Endothelial cell (in vitro differentiated cells): Measurements from ENCODE around the gene MVP. TPM values are rescaled to one million over a fixed set of nuclear protein-coding genes. Genes with fewer than 3 reads are reported as not detected.

ENCODE experiments used
- DNase-seq: peaks from one replicate; pipeline ENCODE4 v3.0.0; 2021; ENCODE audit warnings: low spot score
- H3K27ac Mint-ChIP-seq: one replicate; pipeline ENCODE4 v1.8.0; 2021; ENCODE audit warnings: mixed read lengths, inconsistent platforms; ENCODE audit not compliant: unreplicated experiment
- H3K27me3 Mint-ChIP-seq: one replicate; pipeline ENCODE4 v1.8.0; 2021; ENCODE audit warnings: mild to moderate bottlenecking, moderate library complexity, mixed read lengths, inconsistent platforms; ENCODE audit not compliant: unreplicated experiment
- H3K36me3 Mint-ChIP-seq: one replicate; pipeline ENCODE4 v1.8.0; 2021; ENCODE audit warnings: mild to moderate bottlenecking, low read depth, mixed read lengths, inconsistent platforms; ENCODE audit not compliant: unreplicated experiment
- H3K4me1 Mint-ChIP-seq: one replicate; pipeline ENCODE4 v1.8.0; 2021; ENCODE audit warnings: mild to moderate bottlenecking, mixed read lengths, inconsistent platforms; ENCODE audit not compliant: unreplicated experiment
- H3K4me3 Mint-ChIP-seq: one replicate; pipeline ENCODE4 v1.8.0; 2021; ENCODE audit warnings: mild to moderate bottlenecking, mixed read lengths, inconsistent platforms; ENCODE audit not compliant: unreplicated experiment
- H3K9me3 Mint-ChIP-seq: one replicate; pipeline ENCODE4 v1.8.0; 2021; ENCODE audit warnings: mixed read lengths, inconsistent platforms; ENCODE audit not compliant: unreplicated experiment
- CTCF ChIP-seq: fragments of 200-600 bp; sonication (generic); IDR thresholded peaks from one replicate; pipeline ENCODE4 v1.5.0; 2021; ENCODE audit warnings: antibody characterized with exemption; ENCODE audit not compliant: unreplicated experiment
- total RNA-seq: library from RNA; stranded (reverse); fragmentation: NEBNext Ultra II Directional; extraction: Animal tissue kit (Norgen Biotek cat#: 25700); gene quantifications from one replicate; pipeline ENCODE4 v1.2.1, GENCODE V29; 2021; ENCODE audit not compliant: unreplicated experiment

The MVP gene
- total RNA-seq, 1 donor from 2014 or later, result 2.0 TPM

DNA sequence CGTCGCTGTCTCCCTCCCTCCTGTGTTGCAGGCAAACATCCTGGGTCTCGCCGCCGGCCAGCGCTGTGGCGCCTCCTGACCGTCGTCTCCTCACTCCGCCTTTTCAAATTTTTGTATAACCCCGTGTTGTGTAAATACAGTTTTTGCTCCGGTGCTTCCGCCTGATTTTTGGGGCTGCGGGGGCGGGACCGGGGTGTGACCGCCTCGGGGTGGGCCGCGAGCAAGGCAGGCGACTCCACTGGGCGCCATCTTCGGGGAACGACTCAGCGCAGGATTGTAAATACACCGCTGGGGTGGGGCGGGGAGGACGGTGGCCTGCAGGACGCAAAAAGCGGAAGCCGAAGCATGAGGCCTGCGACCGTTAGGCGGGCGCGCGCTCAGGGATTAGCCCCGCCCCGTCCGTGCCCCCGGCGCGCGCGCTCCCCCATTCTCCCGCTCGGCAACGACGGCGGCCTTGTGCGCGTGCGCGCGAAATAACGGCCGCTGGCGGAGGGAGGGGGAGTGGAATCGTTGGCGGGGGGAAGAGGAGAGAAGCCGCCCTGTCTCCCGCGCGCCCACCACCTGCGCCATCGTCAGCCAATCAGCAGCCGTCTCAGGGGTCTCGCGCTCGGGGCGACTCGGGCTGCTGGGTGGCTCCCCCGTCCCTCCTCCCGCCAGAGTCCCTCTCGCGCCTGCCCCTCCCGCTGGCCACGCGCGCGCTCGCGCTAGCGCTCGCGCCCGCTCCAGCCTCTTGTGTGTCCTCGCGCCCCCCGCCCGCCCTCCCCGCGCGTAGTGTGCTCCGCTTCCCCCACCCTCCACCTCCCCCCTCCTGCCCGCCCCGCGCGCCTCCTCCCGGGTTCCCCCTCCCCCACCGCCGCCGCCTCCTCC, 14.8 kb upstream of the MVP start:
- H3K27me3 Mint-ChIP-seq, result peaks cover 22% of the 10 kb centered on the region

DNA sequence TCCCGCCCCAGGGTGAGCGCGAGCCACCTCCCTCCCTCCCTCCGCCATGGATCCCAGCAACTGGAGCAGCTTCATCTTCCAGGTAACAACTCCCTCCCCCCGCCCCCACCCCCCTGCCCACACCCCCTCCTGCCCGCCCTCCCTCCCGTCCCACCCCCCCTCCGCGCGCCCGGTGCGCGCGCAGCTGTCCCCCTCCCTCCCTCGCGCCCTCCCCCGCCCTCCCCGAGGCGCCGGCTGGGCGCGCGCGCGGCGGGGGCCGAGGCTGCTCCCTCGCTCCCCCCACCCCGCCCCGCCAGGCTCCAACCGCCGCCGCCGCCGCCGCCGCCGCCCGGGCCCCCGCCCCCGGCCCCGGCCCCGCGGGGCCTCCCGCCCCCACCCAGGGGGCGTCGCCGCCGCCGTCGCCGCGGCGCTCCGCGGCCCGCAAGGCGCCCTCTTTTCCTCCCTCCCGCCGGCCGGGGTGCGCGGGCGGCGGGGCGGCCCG, 14.1 kb upstream of the MVP start, which contains the start of gene MAZ:
TSS of gene MAZ (plus strand) at position 431 of the 481 bp plus-strand sequence. CDS start 173 bp downstream, outside the sequence.
- no peak for TF ChIP-seq CTCF
- no peak for DNase-seq
- H3K27me3 Mint-ChIP-seq, result peaks cover 25% of the 10 kb centered on the region
- H3K4me3 Mint-ChIP-seq, result peak within 1 kb of the TSS; percentile 99
- no peaks in the 10 kb centered on the region for H3K9me3 Mint-ChIP-seq
- peaks cover 14% of the 10 kb centered on the region for H3K36me3 Mint-ChIP-seq
- H3K4me1 Mint-ChIP-seq, result peaks cover 35% of the 10 kb centered on the region
- no peak within 1 kb of the TSS for H3K27ac Mint-ChIP-seq

More for the DNA sequence above, 14.8 kb upstream of the MVP start:
- Mint-ChIP-seq H3K4me3 (peak overlapping the region; percentile 99), H3K9me3 (no peaks in the 10 kb centered on the region), H3K27ac (peak overlapping the region; percentile 99), H3K4me1 (peaks cover 29% of the 10 kb centered on the region), H3K36me3 (peaks cover 14% of the 10 kb centered on the region)
- peak; percentile 98 for DNase-seq
- no peak for TF ChIP-seq CTCF

DNA sequence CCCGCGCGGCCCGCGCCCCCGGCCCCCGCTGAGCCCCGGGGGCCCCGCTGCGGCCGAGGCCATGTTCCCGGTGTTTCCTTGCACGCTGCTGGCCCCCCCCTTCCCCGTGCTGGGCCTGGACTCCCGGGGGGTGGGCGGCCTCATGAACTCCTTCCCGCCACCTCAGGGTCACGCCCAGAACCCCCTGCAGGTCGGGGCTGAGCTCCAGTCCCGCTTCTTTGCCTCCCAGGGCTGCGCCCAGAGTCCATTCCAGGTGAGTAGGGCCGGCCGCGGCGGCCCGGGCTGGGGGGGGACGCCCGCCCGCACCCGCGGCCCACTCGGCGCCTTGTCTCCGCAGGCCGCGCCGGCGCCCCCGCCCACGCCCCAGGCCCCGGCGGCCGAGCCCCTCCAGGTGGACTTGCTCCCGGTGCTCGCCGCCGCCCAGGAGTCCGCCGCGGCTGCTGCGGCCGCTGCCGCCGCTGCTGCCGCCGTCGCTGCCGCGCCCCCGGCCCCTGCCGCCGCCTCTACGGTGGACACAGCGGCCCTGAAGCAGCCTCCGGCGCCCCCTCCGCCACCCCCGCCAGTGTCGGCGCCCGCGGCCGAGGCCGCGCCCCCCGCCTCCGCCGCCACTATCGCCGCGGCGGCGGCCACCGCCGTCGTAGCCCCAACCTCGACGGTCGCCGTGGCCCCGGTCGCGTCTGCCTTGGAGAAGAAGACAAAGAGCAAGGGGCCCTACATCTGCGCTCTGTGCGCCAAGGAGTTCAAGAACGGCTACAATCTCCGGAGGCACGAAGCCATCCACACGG, 13.4 kb upstream of the MVP start:
- Mint-ChIP-seq H3K27me3 (peaks cover 25% of the 10 kb centered on the region), H3K4me1 (peaks cover 33% of the 10 kb centered on the region), H3K27ac (no peak overlapping the region), H3K4me3 (peak overlapping the region; percentile 97), H3K36me3 (peaks cover 14% of the 10 kb centered on the region), H3K9me3 (no peaks in the 10 kb centered on the region)
- DNase-seq, result peak; percentile 52
- no peak for TF ChIP-seq CTCF

DNA sequence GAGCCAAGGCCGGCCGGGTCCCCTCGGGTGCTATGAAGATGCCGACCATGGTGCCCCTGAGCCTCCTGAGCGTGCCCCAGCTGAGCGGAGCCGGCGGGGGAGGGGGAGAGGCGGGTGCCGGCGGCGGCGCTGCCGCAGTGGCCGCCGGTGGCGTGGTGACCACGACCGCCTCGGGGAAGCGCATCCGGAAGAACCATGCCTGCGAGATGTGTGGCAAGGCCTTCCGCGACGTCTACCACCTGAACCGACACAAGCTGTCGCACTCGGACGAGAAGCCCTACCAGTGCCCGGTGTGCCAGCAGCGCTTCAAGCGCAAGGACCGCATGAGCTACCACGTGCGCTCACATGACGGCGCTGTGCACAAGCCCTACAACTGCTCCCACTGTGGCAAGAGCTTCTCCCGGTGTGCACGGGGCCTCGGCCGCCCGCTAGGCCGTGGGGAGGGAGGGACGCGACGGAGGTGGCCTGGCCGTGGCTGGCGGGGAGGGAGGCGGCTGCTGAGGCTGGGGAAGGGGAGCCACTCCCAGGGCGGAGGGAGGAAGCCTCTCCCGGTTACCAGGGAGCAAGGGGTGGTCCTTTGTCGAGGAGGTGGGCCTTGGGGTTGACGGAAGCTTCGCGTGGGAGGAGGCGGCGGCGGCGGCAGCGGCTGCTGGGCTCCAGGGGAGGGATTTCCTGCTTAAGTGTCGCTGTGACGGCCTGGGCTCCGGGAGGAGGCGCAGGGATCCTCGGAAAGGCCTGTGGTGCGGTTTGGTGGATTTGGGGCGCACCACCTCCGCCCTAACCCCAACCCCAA, 12.6 kb upstream of the MVP start:
- Mint-ChIP-seq H3K27ac (peak overlapping the region; percentile 86), H3K4me1 (peaks cover 34% of the 10 kb centered on the region), H3K9me3 (no peaks in the 10 kb centered on the region), H3K4me3 (peak overlapping the region; percentile 97), H3K27me3 (peaks cover 29% of the 10 kb centered on the region), H3K36me3 (peaks cover 14% of the 10 kb centered on the region)
- peak; percentile 79 for DNase-seq
- peak; percentile 30 for TF ChIP-seq CTCF
